ENCODE measurements around the gene COX4I2. TPM values are rescaled to one million over a fixed set of nuclear protein-coding genes. Genes with fewer than 3 reads are reported as not detected.

Gene COX4I2
- polyA plus RNA-seq, 3 donors, result not detected

DNA sequence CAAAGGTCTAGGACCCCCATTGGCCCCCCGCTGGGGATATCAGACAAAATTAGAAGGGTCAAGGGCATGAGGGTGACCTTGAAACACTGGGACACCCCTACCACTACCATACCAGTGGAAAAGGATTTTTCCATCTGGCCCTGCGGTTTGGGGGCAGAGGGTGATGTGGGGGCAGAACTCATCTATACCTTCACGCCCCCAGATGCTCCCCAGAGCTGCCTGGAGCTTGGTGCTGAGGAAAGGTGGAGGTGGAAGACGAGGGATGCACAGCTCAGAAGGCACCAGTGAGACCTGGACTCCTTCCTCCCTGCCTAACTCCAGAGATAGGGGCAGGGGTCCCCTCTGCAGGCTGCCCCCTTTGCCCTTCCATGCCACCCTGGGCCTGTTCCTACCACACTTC, 1.1 kb downstream of the COX4I2 start:
- no peak for TF ChIP-seq CTCF (IDR thresholded peaks at IDR 0.05)
- H3K27ac ChIP-seq (ENCODE audit: low read depth in 1 of 2, low read length in 2 of 2), result no peak overlapping the region
- 100% methylated on average over 1 of the region's 4 CpGs for WGBS (ENCODE audit: insufficient coverage)
- Mint-ChIP-seq H3K27me3 (ENCODE audit: low read depth in 3 of 3) (peaks cover 3 to 5% (median 4%) of the 10 kb centered on the region in 3 donors), H3K9me3 (no peaks in the 10 kb centered on the region), H3K4me3 (no peak overlapping the region), H3K27ac (no peak overlapping the region), H3K36me3 (no peaks in the 10 kb centered on the region), H3K4me1 (peaks cover 8% of the 10 kb centered on the region)
- H3K27me3 ChIP-seq (ENCODE audit: control insufficient read depth in 2 of 2, insufficient read depth in 2 of 2, low read length in 2 of 2), result no peaks in the 10 kb centered on the region
- H3K4me3 ChIP-seq (replicated peaks in 1 of 3; ENCODE audit: low read depth in 2 of 3, low read length in 3 of 3), result no peak overlapping the region
- H3K9me3 ChIP-seq (replicated peaks in 1 of 2; ENCODE audit: control insufficient read depth in 1 of 2, insufficient read depth in 1 of 2, low read length in 2 of 2), result no peaks in the 10 kb centered on the region
- no peak for DNase-seq
- no peaks in the 10 kb centered on the region for H3K79me2 ChIP-seq (ENCODE audit: insufficient read depth, low read length)
- intact Hi-C loops (cut with micrococcal nuclease), result no loop called here
- no peaks in the 10 kb centered on the region for H3K36me3 ChIP-seq (replicated peaks in 1 of 2; ENCODE audit: control insufficient read depth in 1 of 2, insufficient read depth in 2 of 2, low read length in 2 of 2)
- H3K4me2 ChIP-seq (replicated peaks; ENCODE audit: extremely low read depth, low read length, poor library complexity, severe bottlenecking), result no peak overlapping the region
- no peak overlapping the region for H3K9ac ChIP-seq (ENCODE audit: insufficient read depth, low read length, poor library complexity, severe bottlenecking)
- H3K4me1 ChIP-seq (ENCODE audit: control insufficient read depth in 1 of 2, insufficient read depth in 2 of 2, low read length in 2 of 2), result peaks cover 0 to 4% of the 10 kb centered on the region in 2 donors
- H2AFZ ChIP-seq (ENCODE audit: insufficient read depth, low read depth, low read length, poor library complexity, severe bottlenecking), result no peak overlapping the region
- no peaks in the 10 kb centered on the region for H4K20me1 ChIP-seq (ENCODE audit: insufficient read depth, low read length)

DNA sequence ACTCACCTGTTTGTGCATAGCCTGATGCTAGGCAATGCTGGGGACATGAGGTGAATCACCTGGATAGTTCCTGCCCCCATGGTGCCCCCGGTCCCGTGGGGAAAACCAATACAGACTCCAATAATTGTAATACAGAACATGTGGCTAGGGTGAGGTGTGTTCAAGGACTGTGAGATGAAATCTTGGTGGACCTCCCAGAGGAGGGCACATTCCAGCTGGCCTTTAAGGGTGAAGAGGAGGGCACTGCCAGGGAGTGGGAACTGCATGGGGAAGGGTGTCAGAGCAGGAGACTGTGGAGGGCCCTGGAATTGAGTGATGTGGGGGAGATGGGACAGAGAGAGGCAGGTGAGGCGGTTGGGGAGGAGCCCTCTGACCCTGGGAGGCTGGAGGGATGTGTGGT, 2.5 kb downstream of the COX4I2 start:
- H3K27me3 Mint-ChIP-seq (ENCODE audit: low read depth in 3 of 3), result peaks cover 3 to 4% (median 4%) of the 10 kb centered on the region in 3 donors
- H4K20me1 ChIP-seq (ENCODE audit: insufficient read depth, low read length), result no peaks in the 10 kb centered on the region

More for the DNA sequence above, 2.5 kb downstream of the COX4I2 start:
- H3K4me1 ChIP-seq (ENCODE audit: control insufficient read depth in 1 of 2, insufficient read depth in 2 of 2, low read length in 2 of 2), result peaks cover 0 to 4% of the 10 kb centered on the region in 2 donors
- peaks cover 6% of the 10 kb centered on the region for H3K4me1 Mint-ChIP-seq
- no peaks in the 10 kb centered on the region for H3K9me3 Mint-ChIP-seq
- TF ChIP-seq CTCF (IDR thresholded peaks at IDR 0.05), result no peak
- no peak overlapping the region for H3K9ac ChIP-seq (ENCODE audit: insufficient read depth, low read length, poor library complexity, severe bottlenecking)
- H2AFZ ChIP-seq (ENCODE audit: insufficient read depth, low read depth, low read length, poor library complexity, severe bottlenecking), result no peak overlapping the region
- no peaks in the 10 kb centered on the region for H3K79me2 ChIP-seq (ENCODE audit: insufficient read depth, low read length)
- H3K4me3 Mint-ChIP-seq, result no peak overlapping the region
- no CpG with 5 or more reads among the region's 3 CpGs for WGBS (ENCODE audit: insufficient coverage)
- H3K27me3 ChIP-seq (ENCODE audit: control insufficient read depth in 2 of 2, insufficient read depth in 2 of 2, low read length in 2 of 2), result no peaks in the 10 kb centered on the region
- H3K36me3 Mint-ChIP-seq, result no peaks in the 10 kb centered on the region
- no peak for DNase-seq
- no peak overlapping the region for H3K27ac ChIP-seq (ENCODE audit: low read depth in 1 of 2, low read length in 2 of 2)
- H3K36me3 ChIP-seq (replicated peaks in 1 of 2; ENCODE audit: control insufficient read depth in 1 of 2, insufficient read depth in 2 of 2, low read length in 2 of 2), result no peaks in the 10 kb centered on the region
- H3K27ac Mint-ChIP-seq, result no peak overlapping the region
- H3K4me3 ChIP-seq (replicated peaks in 1 of 3; ENCODE audit: low read depth in 2 of 3, low read length in 3 of 3), result no peak overlapping the region
- no peaks in the 10 kb centered on the region for H3K9me3 ChIP-seq (replicated peaks in 1 of 2; ENCODE audit: control insufficient read depth in 1 of 2, insufficient read depth in 1 of 2, low read length in 2 of 2)
- H3K4me2 ChIP-seq (replicated peaks; ENCODE audit: extremely low read depth, low read length, poor library complexity, severe bottlenecking), result no peak overlapping the region
- intact Hi-C loops (cut with micrococcal nuclease), result no loop called here
